Measurements from ENCODE around the gene EEPD1.
"Not testable (repeated sequence)": the region's sequence is repeated elsewhere in the genome, so short reads cannot be mapped to it uniquely, and the experiment has no call there.

The EEPD1 gene

DNA sequence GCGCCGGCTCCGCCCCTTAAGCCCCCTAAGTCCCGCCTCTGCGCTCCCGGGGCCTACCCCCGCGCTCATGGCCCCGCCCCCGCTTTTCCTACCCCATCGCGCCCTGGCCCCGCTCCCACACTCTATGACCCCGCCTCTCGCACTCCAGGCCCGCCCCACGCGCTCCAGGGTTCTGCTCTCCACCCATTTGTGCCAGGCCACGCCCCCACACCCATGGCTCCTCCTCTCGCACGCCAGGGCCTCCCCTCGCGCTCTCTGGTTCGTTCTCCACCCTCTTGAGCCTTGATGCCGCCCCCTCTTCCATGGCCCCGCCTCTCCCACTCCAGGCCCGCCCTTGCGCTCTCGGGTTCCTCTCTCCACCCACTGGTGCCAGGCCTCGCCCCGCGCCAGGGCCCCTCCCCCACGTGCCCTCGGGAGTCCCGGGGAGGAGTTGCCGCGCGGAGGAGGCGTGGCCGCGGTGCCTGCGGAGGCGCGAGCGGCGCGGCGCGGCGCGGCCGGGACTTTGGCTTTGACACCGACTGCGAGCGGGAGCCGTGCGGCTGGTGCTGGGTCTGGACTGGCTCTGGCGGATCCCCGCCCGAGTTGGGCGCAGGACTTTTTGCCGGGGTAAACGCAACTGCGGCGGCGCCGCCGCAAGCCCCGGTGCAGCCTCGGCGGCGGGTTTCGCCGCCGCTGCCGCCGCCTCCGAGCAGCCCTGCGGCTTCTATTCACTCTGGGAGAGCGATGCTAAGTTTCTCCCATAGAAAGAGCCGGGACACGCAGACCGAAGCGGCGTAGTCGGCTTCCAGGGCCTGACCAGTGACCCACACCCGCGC is at the start of gene EEPD1:
Gene EEPD1, plus strand, starts transcription at position 499 of the 815 bp plus-strand sequence. CDS start 1,071 bp downstream, outside the sequence.
- peak; percentile 99 for DNase-seq

DNA sequence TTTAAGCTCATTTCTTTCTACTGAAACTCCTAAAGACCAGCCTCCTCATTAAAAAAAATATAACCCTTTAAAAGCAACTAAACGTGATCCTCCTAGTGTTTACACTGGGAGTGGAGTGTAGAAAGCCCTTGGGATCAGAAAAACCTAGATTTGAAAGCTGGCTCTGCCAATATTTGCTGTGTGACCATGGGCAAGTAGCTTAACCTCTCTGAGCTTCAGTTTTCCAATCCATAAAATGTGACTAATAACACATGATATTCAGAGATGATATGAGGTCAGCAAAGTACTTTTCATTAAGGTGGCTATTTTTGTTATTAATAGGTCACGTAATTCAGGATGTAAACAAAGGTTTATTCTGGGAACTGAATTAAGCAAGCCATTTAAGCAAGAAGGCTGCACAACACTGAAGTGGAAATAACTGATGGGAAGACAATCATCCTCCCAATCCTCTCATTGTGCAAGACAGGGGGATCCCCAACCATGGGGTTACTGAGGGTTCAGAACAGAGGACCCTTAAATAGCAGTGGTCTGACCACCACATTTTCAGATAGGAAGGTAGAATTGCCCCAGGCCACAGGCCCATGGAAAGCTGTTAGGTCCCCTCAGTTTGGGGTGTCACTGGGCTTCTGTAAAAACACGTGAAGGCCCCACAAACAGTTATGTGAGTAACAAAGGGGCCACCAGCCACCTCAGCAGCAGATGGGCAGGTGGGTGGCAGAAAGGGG is 49.1 kb upstream of the EEPD1 start:
- DNase-seq, result no peak

DNA sequence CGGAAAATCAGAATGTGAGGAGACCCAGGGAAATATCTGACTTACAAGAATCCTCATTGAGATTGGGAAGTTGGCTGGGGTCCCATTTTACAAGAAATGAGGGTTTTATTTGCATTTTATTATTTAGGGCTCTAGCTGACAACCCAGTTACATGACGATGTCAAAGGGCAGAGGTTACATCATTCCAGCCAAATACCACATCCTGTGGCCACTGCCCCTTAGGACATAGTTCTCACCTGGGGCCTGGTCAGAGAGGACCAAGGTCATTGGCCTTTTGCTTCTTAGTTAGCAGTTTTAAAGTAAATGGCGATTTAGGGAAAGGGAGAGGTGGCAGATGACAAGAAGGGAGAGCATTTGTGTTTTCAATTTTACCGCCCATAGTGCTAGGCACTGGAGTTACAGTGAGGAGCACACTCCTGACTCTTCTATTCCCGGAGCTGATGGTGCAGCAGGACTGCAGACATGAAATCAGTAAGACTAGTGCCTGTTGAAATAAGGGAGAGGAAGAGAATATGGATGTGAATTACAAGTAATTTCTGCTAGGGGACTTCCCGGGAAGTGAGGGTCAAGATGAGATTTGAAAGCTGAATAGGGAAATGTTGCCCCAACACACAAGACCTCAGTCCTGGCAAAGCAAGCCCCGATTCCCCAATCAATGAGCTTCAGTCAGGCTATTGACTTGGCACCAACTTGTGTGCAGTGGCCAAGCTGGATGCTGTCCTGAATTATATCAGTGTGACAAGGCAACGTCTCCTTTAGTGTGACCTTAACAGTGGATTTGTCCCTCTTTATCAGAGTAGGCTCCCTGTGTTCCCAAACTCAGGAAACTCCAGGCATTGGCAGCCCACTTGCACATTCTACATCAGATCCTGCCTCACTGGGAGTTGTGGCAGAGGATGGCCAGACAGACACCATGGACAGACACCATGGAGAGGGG is 45.8 kb upstream of the EEPD1 start:
- DNase-seq, result not testable (repeated sequence)

DNA sequence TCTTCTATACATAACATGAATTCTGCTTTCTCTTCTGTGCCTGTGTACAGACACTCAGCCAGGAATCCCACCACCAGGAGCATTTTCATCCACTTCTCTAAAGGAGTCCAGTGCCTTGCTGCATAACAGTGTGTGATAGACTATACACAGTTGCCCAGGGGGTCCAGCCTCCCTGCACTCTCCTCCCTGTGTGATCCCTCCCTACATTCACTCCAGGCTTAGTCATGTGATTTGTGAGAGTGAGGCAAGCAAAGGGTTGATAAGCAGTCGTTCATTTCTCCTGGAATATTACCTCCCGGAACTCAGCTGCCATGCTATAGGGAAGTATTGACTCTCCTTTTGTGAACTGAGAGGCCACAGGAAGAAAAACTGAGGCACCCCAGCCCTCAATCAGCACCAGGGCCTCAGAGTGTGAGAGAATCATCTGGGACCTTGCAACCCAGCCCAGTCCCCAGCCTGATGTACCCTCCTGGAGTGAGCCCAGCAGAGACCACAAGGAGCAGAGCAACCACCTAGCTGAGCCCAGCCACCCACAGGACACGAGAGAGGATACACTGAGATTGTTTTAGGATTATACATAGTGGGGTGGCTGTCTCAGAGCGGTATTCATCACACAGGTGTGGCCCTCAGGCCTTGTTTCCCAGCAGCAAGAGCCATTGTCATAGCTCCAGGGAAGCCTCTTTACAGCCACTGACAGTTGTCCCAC is 45.0 kb upstream of the EEPD1 start:
- no peak for DNase-seq

DNA sequence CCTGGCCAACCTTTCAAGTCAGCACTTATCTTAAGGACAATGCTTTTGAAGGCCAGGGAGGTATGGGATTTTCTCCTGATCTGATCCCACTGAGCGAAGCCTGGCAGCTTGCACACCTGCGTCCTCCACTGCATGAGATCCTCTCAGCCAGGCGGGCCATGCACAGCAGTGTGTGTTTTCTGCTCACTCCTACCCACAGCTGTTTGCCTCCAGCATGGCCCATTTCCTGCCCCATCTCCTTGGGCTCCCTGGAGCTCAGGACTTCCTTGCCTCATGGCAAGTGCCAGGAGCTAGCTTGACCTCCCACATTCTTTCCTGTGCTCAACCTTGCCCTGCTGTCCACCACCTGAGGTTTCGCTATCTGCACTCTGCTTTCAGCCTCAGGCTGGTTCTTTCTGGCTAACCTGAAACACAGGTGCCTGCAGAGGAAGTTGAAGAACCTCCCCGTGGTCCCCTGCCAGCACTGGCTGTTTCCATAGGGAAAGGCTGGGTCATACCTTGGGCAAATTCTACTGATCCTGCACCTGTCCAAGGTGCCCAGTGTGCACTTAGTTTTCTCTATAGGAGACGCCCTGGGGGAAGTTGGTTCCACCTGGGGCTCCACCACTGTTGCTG is 43.9 kb upstream of the EEPD1 start:
- DNase-seq, result no peak

DNA sequence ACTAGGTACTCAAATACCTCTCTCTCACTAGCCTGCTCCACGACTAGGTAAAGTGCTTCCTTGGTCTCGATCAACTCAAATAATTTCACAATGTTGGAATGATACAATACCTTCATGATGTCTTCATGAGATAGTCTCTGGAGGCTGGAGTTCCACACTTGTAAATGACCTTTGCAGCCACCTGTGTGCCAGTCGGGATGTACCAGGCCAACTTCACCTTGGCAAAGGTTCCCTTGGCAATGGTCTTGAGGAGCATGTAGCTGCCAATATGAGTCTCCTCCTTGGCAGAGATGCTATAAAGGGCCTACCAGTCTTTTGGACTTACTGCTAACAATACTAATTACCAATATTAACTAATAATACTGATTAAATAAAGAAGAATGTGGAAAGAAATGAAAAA is 42.5 kb upstream of the EEPD1 start:
- no peak for DNase-seq

DNA sequence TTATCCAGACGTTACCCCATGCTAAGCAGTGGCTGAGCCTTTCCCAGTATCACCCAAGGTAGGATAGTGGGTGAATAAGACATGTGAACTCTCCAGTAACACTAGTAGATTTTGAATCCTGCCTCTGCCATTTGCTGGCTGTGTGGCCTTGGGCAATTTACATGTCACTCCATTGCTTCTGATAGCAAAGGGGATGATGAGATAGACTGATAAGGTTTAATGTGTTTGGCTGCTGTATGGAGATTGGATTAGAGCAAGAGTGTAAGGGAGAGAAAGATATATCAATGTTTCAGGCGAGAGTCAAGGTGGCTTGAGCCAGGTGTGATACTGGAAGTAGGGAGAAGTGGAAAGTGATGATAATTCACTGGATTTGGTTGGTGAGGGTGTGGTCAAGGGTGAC is 40.1 kb upstream of the EEPD1 start:
- no peak for DNase-seq

DNA sequence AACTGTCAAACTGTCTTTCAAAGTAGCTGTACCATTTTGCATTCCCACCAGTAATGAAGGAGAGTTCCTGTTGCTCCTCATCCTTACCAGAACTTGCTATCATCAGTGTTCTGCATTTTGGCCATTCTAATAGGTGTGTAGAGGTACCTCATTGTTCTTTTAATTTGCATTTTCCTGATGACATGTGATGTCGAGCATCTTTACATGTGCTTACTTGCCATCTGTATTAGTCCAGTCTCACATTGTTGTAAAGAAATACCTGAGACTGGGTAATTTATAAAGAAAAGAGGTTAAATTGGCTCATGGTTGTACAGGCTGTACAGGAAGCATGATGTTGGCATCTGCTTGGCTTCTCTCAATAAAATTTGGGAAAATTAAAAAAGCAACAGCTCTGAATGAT is 38.7 kb upstream of the EEPD1 start:
- DNase-seq, result no peak

DNA sequence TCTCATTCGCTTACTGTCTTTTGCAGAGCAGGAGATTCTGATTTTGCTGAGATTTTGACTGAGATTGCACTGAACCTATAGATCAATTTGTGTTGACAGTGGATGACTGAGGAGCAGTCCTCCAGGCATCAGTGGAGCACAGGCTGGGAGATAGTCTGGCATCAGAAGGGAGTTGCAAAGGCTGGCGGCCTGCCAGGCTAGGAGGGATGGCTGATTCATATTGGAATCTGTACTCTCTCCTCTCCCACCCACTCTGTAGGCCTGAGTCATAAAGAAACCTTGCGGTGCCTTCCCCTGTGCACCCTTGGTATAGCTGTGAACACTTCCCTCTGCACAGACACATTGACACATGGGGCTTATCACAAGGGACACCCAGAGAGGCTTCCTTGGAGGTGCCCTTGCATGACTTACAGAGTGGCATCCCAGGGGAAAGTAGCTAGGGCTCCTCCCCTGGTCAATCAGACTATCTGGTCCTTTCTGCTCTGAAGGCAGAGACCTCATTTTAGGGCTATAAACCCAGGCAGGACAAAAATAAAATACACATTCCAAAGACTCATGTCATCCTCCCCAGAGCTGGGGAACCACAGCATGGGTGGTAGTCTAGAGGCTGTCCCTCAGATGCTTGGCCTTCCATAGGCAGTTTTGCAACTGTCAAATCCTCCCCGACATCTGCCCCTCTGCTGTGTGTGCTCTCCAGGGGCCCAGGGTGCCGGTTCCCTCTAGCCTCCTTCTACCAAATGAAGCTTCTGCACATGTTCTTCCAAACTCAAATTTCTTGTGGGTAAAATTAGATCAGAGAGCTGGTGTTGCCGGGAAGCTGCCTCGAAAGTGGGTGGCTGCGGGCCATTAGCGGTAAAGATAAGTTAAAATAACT is 37.4 kb upstream of the EEPD1 start:
- peak; percentile 80 to 82 for DNase-seq

DNA sequence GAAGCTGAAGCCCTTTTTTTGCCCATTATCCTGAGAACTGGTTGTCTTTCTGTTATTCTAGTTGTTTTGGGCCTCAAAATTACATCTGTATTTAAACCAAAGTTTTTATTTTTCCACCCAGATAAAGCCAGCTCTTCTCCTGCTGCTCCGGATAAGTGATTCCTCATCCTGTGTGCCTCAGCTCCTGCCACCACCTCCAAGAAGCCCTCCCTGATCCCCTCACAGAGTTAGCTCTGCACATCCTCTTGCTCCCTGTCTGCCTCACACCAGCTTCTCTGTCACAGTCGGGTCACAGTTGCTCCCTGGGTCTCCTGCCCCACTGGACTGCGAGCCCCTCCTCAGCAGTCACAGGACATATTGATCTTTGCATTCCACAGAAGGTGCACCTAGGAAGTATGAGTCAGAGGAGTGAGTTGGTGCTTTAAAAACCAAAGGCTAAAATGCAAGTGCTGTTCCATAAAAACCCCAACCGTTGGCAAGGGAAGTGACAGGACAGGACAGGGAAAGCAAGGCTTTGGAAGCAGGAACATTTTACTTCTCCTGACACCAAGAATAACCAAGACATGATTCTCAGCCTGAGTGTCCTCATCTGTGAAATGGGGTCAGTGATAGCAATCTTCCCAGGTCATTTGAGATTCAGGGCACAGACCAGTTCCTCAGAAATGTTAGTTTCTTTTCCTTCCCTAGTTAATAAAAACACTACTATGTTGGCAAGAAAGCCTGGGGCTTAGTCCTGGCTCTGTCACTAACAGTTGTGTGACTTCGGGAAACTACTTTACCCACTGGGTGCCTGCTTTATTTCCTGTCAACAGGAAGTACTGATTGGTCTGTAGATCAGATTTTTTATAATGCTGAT is 36.5 kb upstream of the EEPD1 start:
- no peak for DNase-seq

DNA sequence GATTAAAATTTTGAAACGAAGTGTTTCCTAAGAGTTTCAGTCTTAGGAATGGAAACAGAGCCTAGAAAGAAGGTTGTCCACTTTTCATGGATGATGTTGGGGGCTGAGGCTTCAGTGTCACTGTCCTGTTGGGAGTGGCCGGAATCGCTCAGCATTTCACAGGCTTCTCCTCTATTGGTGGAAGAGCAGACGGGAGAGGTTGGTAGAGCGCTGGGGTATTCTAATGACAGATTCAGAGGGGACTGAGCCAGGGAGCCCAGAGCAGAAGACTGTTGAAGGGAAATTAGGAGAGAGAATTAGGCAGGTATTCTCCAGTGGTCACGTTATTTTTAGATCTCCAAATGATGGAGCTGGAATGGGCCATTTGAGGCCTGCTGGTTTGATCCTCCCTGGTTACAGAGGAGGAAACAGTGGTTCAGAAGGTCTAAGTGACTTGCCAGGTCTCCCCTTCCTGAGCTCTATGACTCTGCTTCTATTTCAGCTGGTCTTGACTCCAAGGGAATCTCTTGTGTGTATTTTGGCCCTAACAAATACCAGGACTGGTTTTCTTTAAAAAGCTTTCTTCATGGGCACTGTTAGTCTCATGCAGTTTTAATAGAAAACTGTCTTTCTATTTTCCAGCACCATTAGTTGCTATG is 35.7 kb upstream of the EEPD1 start:
- DNase-seq, result no peak

DNA sequence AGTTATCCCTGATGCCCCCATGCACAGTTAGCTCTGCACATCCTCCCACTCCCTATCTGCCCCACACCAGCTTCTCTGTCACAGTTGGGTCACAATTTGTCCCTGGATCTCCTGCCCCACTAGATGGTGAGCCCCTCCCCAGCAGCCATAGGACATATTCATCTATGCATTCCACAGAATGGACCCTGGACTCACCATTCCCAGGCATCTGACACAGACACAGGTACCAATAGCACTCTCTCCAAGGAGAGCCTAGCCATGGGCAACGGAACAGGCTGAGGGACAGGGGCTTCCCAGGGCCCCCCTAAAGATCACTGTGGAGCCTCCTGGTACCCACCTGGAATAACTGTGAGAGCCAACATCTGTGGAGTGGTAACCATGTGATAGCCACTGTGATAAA is 34.7 kb upstream of the EEPD1 start:
- DNase-seq, result no peak

DNA sequence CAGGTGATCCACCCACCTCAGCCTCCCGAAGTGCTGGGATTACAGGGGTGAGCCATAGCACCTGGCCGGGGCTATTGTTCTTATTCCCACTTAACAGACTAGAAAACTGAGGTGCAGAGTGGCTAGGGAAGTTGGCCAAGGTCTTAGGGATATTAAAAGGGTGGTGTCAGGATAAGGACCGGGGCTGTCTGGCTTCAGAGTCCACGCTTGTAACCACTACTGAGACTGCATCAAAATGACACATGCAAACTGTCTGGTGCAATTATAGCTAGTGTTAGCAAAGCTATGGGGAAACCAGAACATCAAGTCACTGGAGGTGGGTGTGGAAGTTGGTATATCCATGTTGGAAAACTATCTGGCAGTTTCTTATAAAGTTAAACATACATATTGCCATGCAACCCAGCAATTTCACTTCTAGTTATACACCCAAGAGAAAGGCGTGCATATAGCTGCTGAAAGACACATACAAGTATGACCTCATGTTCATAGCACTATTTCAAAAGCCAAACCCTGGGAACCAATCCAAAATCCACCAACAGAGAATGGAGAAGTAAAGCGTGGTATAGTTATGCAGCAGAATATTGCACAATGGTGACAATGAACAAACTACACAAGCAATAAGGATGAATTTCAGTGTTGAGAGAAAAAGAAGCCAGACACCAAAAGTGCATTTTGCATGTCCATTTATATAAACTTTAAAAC is 33.9 kb upstream of the EEPD1 start:
- no peak for DNase-seq

DNA sequence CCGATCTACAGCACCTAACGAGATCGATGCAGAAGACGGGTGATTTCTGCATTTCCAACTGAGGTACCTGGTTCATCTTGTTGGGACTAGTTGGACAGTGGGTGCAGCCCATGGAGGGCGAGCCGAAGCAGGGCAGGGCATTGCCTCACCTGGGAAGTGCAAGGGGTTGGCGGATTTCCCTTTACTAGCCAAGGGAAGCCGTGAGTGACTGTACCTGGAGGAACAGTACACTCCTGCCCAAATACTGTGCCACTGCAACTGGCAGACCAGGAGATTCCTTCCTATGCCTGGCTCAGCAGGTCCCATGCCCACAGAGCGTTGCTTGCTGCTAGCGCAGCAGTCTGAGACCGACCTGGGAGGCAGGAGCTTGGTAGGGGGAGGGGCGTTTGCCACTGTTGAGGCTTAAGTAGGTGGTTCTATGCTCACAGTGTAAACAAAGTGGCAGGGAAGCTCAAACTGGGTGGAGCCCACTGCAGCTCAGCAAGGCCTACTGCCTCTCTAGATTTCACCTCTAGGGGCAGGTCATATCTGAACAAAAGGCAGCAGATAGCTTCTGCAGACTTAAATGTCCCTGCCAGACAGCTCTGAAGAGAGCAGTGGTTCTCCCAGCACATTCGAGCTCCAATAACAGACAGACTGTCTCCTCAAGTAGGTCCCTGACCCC is 32.9 kb upstream of the EEPD1 start:
- DNase-seq, result not testable (repeated sequence)

DNA sequence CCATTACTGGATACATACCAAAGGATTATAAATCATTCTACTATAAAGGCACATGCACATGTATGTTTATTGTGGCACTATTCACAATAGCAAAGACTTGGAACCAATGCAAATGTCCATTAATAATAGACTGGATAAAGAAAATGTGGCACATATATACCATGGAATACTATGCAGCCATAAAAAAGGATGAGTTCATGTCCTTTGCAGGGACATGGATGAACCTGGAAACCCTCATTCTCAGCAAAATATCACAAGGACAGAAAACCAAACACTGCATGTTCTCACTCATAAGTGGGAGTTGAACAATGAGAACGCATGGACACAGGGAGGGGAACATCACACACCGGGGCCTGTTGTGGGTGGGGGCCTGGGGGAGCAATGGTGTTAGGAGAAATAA is 27.4 kb upstream of the EEPD1 start:
- DNase-seq, result not testable (repeated sequence)

DNA sequence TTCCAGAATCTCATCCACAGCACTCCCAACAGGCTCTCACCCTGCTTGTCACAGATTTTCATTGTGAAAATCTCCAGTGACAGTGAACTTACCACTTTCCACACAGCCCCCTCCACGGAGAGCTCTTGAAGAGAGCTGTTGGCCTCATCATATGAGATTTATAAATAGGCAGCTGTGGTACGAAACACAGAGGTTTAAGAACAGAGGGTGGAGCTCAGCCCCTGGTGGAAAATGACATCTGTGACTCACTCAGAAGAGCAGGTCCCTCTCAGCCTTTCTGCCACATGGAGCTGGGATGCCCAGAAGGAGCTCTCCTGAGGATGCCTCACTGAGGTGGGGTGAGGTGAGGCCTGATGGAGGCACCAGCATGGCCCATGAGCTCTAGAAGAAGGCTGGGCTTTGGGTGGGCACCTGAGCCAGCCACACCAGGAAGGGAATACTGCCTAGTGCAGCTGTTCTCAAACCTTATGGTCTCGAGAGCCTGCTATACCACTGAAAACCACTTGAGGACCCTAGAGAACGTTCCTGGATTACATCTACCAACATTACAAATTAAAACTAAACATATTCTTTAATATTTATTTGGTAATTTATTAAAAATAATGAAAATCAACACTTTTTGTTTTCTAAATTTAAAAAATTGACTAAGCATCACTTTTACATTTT is 25.8 kb upstream of the EEPD1 start:
- no peak for DNase-seq

DNA sequence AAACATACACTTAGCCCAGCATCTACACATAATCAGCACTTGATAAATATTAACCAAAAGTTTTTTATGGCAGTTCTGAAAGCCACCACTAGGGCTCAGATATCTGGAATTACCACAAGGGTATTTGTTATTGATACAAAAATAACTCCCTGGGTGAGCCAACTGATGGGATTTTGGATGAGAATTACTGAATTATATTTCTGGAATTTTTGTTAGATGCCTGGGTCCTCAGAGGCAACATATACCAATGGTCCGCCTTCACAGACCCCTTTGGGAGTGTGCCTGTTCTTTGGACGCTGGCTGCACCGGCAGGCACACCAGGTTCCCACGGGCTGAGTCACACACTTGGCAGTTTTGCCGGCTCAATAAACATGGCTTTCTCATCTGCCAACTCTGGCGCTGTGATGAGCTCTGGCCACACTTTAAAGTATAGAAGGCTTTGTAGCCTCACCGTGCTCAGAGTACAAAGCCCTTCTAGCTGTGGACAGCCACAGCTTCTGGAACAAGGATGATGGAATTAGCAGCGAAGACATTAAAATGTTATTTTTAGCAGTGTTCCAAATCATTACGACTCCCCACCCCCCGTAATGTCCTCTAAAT is 24.5 kb upstream of the EEPD1 start:
- DNase-seq, result no peak
